Activated CD8-positive, alpha-beta memory T cell treated with anti-CD3 and anti-CD28 coated beads for 48 hours (primary cell): ENCODE measurements around the gene GAS6.
"Not testable (repeated sequence)": the region's sequence is repeated elsewhere in the genome, so short reads cannot be mapped to it uniquely, and the experiment has no call there.

Experiments
- DNase-seq, 3 experiments: peaks; one replicate each; pipeline ENCODE4 v3.0.0-alpha.2; 2020; ENCODE audit warnings: low read depth in 2 of 3, low spot score in 2 of 3

GAS6 gene

DNA sequence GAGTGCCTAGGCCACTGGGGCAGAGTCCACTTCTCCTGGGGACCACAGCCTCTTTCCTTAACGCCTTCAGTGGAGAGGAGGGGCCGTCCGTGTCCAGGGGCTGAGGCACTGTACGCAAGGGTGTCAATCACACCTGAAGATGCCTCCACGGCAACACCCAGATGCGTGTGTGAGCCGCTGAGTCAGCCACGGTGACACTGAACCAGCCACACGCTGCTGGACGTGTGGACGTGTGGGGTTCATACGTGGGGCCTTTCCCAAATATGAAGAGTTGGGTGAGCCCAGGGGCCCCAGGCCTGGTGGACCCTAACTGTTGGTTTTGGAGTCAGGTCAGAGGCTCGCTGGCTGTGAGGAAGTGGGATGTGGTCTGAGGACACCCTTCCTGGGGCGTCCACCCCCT lies 53.2 kb downstream of the GAS6 start:
- DNase-seq, result no peak

DNA sequence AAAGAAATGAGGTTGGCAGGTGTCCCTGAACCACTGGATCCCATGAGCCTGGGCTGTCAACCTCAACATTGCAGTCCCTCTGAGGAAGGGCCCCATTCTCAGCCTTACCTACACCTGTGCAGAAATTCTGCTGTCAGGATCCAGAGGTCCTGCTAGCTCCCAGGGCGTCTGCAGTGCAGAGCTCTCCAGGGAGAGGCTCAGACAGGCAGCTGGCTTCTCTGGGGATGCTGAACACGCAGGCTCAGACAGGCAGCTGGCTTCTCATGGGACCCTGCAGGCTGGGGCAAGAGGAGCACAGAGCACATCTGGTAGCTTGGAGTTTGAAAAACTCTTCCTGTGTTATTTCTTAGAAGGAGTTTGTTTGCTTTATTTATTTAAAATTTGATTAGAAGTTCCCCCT lies 53.9 kb downstream of the GAS6 start:
- no peak for DNase-seq

DNA sequence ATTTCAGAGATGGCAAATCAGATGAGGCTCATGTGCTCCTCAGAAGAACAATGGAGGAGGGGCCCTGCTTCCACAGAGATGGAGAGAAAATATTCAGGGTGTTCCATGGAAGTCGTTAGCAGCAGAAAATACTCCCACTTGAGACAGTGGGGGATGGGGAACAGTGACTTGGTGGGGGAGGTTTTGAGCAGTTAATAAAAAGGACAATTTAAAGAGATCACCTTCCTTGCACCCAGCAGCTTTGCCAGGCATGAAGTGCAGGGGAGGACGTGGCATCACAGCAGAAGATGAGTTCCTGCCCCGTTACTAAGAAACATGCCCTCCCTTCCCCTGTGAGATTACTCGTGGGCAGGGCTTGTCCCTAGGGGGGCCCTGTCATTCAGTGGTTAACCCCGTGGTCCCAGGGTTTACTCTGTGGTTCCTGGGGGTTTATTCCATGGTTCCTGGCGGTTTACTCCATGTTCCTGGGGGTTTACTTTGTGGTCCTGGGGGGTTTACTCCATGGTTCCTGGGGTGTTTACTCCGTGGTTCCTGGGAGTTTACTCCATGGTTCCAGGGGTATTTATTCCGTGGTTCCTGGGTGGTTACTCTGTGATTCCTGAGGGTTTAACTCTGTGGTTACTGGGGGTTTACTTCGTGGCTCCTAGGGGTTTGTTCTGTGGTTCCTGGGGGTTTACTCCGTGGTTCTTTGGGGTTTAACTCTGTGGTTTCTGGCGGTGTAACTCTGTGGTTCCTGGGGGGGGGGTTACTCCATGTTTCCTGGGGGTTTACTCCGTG lies 55.6 kb downstream of the GAS6 start:
- no peak for DNase-seq

DNA sequence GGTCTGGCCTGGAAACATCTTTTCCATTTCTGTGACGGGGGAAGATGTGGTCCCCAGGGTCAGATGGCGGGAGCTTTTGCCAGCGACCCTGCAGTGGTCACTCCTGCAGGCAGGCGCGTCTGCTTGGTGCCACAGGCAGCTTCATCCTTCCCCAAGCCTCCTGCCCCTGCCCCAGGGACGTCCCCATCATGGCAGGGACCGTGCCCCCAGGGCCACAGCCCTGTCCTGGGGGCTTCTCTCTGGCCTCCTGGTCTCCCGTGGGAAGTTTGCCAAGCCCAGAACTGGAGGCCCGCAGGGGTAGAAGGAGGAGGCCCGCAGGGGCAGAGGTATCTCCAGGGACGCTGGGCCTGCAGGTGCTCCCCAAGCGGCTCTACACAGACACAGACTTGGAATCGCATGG lies 57.4 kb downstream of the GAS6 start:
- DNase-seq, result no peak

DNA sequence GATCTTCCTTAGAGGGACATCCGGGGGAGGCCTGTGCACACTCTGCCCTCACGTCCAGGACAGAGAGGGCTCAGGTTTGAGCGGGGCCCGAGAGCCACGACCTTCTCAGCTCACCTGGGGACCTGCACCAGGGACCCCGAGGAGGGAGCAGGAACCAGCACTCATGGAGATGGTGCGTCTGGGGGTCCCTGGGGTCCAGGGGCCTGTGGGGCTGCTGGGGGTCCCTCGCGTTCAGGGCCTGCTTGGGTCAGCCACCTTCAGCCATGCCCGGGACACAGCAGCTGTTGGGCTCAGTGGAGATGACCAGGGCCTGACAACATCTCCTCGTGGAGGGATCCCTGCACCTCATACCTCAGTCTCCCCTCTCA lies 57.8 kb downstream of the GAS6 start:
- DNase-seq, result no peak

DNA sequence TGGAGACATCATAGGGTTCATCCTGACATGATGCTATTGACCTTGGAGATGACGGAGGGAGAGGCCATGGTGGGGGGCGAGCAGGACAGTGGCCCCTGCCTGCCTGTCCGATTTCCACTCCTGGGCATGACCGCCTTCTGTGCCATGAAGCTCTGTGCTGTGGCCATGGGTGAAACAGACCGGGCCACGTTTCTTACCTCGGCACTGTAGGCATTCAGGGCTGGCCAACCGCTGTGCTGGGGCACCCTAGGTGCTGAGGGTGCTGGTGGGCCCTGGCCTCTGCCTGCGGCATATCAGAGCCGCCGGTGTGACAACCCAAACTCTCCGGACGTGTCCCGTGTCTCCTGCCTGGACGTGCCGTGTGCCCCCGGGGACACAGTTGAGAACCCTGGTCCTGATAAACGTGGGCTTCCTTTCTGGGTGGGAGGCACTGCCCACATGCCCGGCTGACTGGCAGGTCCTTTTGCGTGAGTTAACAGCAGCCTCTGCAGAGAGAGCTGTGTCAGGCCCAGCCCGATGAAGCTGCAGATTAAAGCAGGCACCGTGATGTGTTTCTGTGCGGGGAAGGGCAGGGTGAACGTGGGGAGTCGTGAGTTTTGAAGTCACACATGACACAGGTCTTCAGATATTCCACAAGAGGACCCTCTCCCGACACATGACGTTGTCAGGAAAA lies 58.3 kb downstream of the GAS6 start:
- DNase-seq, result no peak

DNA sequence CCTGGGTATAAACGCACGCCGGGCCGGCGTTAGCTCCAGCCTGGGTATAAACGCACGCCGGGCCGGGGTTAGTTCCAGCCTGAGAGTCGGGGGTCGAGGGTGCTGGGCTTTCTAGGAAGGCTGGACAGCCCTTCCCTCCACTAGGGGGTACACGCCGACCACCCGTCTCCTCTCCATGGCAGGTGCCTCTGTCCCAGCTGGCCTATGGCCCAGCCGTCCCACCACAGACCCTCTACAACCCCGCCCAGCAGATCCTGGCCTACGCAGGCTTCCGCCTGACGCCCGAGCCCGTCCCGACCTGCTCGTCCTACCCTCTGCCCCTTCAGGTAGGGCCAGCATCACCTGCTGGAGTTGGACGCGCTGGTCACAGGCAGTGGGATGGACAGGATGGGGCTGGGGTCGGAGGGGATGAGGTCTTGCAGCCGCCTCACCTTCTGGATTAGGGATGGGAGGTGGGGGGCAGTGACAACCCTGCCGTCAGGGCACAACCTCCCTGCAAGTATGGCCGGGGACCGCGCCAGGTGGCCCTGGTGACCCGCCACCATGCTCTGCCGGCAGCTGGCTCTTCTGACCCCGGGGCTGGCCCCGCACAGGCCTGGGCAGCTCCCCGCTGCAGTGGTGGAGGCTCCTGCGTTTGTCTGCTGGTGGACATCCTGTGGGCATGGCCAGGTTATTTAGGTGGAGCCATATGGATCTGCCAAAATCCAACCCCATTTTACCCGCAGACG lies 59.0 kb downstream of the GAS6 start:
- DNase-seq, result no peak

DNA sequence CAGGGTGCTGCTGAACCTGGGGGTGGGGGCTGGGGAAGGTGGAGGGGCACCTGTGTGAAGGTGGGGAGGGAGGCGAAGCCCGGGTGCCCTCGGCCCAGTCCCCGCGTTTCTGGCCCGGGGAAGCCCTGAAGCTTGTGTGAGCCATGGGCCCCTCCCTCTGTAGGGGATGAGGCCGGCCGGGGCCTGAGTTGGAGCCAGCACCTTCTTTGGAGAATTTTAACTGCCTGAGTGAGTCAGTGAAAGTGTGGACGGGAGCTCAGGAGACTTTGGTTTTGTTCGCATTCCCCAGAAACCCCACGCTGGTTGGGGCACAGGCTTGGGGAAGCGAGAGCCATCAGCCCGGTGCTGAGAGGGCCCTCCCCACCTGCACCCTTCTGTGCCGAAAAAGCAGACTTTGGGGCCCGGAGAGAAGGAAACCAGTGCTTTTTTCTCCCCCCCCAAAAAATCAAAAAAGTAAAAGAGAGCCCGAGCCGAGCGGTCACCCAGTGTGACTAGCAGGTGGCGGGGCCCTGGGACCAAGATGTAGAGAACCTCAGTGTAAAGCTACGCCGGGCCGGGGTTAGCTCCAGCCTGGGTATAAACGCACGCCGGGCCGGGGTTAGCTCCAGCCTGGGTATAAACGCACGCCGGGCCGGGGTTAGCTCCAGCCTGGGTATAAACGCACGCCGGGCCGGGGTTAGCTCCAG lies 59.7 kb downstream of the GAS6 start:
- no peak for DNase-seq

DNA sequence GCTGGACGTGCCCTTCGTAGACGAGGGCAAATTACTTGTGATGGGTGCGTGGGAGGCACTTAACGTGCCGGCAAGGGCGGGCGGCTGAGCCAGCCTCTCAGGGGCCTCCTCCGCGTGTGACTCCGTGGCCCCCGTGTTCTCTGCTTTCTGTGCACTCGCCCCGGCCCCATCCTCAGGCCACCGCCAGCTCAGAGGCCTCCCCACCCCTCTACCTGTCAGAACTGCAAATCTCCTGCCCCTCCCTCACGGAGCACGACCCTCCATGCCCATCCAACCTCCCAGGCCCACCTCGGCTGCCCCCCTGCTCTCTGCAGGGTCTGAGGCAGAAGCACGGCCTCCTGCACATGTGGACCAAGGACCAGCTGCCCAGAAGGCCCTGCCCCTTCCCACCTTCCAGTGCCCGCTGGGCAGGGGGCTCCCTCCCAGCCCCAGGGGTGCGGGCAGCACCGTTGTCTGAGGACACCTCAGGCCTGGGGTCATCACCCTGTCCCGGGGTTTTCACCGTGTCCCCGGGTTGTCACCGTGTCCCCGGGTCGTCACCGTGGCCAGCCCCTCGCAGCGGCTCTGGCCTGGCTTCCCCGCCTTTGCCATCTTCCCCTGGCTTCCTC lies 60.4 kb downstream of the GAS6 start:
- DNase-seq, result no peak

DNA sequence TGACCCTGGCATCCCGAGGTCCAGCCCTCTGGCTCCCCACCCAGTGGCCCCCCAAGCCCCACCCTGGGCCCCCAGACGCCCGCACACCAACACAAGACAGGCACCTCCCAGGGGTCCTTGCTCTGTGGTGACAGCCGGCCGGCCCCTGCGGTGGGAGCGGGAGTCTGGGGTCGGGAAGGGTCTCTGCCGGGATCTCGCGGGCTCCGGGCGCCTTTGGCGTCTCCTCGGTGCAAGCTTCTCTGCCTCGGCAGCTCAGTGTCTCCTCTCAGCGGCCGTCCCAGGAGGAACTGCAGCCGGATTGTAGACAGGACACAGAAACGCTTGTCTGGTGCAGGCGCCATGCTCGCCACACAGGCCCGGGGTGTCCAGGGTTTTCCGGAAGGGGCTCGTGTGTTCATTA lies 61.1 kb downstream of the GAS6 start:
- DNase-seq, result no peak

DNA sequence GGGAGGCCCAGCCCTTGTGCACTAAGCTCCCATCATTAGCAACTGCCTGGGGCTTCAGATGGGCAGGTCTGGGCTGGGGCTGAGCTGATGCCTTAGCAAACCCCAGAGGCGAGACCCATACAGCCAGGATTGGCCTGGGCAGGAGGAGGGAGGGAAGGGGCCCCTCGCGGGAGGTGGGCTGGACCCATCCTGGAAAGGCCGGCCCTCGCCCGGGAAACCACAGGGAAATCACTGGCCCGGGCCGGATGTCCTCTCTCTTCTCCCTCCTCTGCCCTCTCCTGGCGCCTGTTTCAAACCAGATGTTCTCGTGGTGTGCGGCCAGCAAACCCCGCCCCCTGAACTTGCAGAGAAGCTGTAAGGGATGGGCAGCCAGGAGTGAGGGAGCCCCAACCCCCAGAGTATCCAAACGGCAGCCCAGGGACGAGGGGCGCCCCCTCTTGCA lies 61.8 kb downstream of the GAS6 start:
- DNase-seq, result no peak

DNA sequence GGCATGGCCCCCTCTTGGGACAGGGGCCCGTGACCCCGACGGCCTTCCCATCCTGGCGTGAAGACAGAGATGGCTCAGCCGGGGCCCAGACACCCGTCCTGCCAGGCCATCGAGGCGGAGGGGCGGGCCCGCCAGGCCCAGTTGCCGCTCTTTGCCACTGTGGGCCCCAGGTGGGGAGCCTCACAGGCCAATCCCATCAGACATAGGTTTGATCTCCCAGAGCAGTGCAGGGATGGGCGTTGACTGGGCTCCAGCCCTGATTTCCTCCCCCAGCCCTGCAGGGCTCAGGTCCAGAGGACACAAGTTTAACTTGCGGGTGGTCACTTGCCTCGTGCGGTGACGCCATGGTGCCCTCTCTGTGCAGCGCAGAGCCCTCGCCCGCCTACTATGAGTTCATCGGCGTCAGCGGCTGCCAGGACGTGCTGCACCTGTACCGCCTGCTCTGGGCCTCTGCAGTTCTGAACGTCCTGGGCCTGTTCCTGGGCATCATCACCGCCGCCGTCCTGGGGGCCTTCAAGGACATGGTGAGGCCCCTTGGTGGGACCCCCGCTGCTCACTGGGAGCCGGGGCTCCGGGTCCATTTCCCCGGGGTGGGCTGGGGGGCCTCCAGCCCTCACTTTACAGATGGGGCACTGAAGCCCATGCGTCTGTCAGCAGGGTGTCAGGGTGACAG lies 62.5 kb downstream of the GAS6 start:
- no peak for DNase-seq

DNA sequence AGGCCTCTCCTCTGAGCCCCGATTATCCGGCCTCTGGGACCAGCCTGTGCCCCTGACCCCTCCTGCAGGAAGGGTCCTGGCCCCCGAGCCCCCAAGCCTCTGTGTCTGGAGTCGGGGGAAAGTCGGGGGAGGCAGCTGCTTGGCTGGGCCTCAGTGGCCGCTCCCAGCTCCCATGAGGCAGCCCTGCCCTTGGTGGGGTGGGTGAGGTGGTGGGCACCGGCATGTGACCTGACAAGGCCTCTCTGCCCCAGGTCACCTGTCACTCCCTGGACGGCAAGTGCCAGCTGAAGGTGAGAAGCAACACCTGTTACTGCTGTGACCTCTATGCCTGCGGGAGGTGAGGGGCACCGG lies 63.3 kb downstream of the GAS6 start:
- no peak for DNase-seq

DNA sequence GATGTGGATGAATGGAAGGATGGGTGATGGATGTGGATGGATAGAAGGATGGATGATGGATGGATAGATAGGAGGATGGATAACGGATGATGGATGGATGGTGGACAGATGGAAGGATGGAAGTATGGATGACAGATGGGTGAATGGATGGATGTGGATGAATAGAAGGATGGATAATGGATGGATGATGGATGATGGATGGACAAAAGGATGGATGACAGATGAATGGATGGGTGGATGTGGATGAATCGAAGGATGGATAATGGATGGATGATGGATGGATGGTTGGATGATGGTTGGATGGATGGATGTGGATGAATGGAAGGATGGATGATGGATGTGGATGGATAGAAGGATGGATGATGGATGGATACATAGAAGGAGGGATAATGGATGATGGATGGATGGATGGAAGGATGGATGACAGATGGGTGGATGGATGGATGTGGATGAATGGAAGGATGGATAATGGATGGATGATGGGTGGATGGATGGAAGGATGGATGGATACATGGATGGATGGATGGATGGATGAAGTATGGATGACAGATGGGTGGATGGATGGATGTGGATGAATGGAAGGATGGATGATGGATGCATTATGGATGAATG lies 65.6 kb downstream of the GAS6 start:
- DNase-seq, result no peak

DNA sequence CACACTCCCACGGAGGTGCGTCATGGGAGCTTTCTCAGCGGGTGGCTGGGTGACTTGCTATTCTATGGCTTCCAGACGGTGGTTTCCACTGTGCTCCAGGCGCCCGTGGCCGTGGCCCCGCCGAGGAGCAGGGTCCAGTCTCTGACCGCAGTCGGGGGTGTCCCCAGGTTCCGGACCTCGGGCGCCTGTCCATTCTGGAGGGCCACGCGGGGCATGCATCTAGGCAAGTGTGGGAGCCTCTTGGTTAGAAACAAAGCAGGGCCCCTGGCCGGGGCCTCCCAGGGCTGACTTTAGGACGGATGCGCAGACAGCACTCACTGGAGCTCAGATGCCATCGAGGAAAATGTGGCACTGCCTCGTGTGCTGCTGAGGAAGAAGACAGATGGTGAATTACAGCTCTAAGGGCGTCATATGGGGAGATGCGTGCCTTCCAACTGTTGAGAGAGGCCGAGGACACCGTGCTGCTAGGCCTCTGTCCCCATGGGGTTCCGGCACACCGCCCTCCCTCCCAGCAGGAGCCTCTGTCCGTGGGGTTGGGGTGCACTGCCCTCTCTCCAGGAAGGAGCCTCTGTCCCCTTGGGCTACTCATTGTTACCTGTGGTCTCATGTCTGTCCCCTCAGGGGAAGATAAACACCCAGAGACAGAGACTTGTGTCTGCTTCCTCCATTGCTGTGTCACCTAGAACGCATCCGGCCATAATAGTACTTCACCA lies 66.8 kb downstream of the GAS6 start:
- no peak for DNase-seq

DNA sequence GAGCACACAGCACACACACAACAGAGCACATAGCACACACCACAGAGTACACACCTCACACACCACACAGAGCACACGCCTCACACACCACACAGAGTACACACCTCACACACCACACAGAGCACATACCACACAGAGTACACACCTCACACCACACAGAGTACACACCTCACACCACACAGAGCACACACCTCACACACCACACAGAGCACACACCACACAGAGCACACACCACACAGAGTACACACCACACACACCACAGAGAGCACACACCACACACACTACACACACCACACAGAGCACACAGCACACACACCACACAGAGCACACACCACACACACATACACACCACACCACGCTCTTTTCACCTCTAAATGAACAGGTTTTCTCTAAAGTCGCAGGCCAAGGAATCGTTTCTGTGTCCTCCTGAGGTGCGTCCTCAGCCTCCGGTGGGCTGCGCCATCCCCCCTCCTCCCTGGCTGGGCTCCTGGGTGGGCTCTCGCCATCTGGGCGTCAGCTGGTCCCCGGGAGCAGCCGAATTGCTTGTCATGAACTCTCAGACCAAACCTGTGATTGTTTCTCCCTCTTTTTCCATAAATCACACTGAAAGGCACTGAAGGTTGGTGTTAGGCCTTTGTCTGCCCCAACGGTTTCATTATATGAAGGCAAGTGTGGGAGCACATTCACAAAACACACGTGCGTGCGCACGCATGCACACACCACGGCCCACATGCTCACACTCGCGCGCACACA lies 67.5 kb downstream of the GAS6 start:
- DNase-seq, result no peak

DNA sequence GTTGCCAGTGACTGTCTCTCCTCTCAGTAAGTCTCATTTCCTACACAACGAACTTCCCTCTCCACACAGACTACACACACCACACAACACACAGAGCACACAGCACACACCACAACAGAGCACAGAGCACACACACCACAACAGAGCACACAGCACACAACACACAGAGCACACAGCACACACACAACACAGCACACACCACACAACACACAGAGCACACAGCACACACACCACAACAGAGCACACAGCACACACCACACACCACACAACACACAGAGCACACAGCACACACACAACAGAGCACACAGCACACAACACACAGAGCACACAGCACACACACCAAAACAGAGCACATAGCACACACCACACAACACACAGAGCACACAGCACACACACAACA lies 68.5 kb downstream of the GAS6 start:
- not testable (repeated sequence) for DNase-seq

DNA sequence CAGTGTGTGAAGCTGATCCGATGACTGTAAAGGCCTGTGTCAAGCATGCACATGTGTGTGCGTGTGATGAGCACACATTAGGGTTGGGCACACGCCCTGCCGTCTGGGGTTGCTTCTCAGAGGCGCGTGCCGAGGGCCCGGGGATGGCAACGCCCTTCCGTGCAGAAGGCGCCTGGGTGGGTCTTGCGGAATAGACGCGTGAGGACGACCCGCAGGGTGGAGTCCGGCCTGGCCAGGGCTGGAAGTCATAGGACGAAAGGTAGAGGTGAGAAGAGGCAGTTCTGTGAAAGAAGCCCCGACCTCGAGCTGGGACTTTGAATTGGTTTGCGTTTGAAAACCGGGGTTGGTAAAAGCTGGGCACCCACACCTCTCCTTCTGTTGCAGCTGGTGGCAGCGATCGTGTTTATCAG lies 69.1 kb downstream of the GAS6 start:
- DNase-seq, result no peak

DNA sequence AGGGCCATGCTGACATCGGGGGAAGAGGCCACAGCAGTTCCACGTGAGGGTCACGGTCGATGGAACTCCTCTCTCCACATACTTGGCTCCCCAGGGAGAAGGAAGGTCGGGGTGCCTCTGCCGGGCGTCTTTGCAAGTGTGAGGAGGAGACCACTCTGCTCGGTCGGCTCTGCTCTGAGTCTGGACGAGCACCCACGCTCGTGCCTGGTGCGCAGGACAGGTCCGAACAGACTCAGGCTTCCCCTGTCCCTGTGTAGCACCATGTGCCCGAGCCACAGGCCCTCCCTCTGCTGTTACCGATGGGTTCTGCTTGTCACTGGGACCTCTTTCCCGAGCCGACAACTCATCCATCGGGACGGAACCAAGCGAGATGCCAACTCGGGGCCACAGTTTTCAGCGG lies 69.8 kb downstream of the GAS6 start:
- no peak for DNase-seq
